ENCODE measurements around the gene SDR42E1.

- TF ChIP-seq TAF1 (IDR thresholded peaks at IDR 0.05; ENCODE audit: borderline replicate concordance, low read depth, low read length): no peak
- TF ChIP-seq POLR2A (IDR thresholded peaks at IDR 0.05; ENCODE audit: low read depth, low read length): no peak
These were observed 30.3 kb upstream of the SDR42E1 start for GRCh38 chr16:82041542-82041941.

Data from GM12892 (cell line).